GM21576 (cell line): ENCODE results near the gene C4orf54.

ENCODE experiments used
- ATAC-seq: cut with Tn5 transposase; IDR thresholded peaks from one replicate; pipeline ENCODE4 v1.9.1; 2021; ENCODE audit warnings: mild to moderate bottlenecking, moderate library complexity; ENCODE audit not compliant: unreplicated experiment

Gene C4orf54

GRCh38 chr4:99625369-99625768, 32.3 kb downstream of the C4orf54 start:
- no peak for ATAC-seq

- ATAC-seq = no peak
These were observed 33.4 kb downstream of the C4orf54 start for GRCh38 chr4:99624141-99624719.

- no peak for ATAC-seq
These were observed 35.3 kb downstream of the C4orf54 start for GRCh38 chr4:99622341-99622740.

GRCh38 chr4:99617374-99617773, 40.3 kb downstream of the C4orf54 start:
- ATAC-seq = no peak

GRCh38 chr4:99615170-99615820, 42.3 kb downstream of the C4orf54 start:
- peak; percentile 68 for ATAC-seq

- ATAC-seq = no peak
These were observed 43.1 kb downstream of the C4orf54 start for GRCh38 chr4:99614491-99614890.

GRCh38 chr4:99612704-99613103, 44.9 kb downstream of the C4orf54 start:
- ATAC-seq = no peak

- no peak for ATAC-seq
These were observed 45.3 kb downstream of the C4orf54 start for GRCh38 chr4:99612281-99612680.

GRCh38 chr4:99610605-99611175, 46.9 kb downstream of the C4orf54 start:
- no peak for ATAC-seq

GRCh38 chr4:99608417-99608816, 49.2 kb downstream of the C4orf54 start:
- ATAC-seq = no peak
